ENCODE data around the gene SMAD2.

DNA sequence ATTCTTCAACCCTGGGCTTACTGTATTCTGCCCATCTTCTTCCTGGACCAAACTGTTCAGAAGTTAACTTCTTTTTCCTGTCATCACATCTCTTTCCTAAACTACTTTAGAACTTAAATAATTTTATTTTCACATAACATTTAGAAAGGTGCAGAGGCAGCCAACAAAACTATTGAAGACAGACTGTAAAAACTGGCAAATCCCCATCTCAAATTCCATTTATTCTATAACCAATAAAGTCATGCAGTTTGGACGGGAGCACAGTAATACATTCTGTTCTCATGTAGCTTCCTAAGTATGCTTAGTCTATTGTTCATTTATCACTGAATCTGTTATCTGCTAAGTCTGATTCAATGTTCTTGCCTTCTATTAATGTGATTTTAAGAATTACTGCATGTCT is 99.1 kb downstream of the SMAD2 start:
- TF ChIP-seq CTCF (conservative IDR thresholded peaks at IDR 0.05) (no peak), EZH2 (IDR thresholded peaks at IDR 0.05; ENCODE audit: low read depth) (no peak)
